GM18499 (cell line): Measurements from ENCODE around the gene HADHB.
A peak's percentile ranks its signal among the peaks of the same experiment; 100 is the strongest.
"Not testable (repeated sequence)": the region's sequence is repeated elsewhere in the genome, so short reads cannot be mapped to it uniquely, and the experiment has no call there.

ENCODE experiments used
- ATAC-seq: cut with Tn5 transposase; IDR thresholded peaks from one replicate; pipeline ENCODE4 v1.9.1; 2021; ENCODE audit warnings: moderate number of reproducible peaks; ENCODE audit not compliant: insufficient read depth, unreplicated experiment

Gene HADHB

DNA sequence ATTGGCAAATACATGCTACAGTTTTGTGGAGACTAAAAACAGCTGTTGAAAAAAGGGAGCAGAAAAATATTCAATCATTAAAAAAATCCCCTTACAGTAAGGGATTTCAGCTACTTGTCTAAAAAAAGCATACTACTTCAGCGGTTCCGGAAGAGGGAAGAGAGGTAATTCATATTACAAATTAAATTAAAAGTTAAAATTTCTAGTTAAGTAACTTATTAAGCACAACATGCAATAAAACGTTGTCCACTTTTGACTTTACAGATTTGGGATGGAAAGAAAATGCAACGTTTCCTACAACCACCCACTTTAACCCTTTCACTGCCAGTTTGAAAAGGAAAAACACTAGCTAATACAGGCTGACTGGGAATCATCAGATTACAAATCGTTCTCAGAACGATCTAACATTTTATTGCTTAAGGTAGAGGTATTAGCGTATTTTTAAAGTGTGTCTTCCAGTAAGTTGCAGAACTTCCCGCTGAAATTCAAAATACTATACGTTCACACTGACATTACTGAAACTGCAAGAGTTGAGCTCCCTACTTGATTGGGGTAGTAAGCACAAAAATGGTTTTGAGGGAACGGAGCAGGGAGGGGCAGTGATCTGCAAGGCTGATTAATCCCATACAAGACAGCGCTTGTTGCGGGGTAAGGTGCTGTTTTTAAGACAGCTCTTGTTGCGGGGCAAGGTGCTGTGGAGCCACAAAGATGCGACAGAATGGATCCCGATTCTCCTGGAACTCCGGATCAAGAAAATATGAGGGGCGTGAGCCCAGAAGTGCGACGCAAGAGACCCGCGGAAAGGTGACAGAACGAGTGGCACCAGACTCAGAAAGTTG, 1.1 kb upstream of the HADHB start:
- no peak for ATAC-seq

DNA sequence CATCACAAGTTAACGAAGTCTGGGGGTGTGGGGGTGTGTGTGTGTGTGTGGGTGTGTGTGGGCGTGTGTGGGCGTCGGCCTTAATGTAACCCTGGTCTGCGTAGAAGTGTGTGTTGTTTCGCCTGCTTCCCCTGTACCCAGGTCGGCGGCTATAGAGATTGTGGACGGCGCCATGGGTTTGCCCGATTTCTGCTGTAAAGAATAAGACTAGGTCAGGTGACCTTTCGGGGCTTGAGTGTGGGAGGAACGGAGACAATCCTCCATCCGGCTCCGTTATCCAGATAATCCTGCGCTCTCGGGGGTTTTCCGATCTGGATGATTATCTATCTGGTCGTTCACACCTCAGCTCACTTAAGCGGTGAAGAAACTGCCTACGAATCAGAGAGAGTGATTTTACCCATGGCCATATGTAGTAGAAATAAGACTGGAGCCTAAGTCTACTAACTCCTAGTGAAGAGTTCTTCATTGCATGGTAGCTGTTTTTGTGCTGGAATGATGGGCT, 543 bp downstream of the HADHB start:
- ATAC-seq = no peak

DNA sequence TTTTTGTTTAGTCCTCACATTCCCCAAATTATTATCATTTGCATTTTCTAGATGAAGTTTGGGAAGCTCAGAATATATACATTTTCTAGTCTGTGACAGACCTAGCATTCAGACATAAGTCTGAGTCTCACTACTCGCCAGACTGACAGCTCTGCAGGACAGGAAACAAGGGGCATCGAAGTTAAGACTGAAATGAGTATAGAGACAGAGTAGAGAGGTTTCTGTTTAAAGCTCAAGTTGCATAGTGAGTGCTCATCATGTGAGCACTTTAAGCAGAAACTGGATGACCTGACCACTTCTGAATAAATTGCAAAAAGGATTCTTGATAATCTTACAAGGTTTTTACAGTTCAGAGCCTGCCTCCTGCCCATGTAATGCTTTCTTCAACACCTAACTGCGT, 1.1 kb downstream of the HADHB start:
- peak; percentile 42 for ATAC-seq

DNA sequence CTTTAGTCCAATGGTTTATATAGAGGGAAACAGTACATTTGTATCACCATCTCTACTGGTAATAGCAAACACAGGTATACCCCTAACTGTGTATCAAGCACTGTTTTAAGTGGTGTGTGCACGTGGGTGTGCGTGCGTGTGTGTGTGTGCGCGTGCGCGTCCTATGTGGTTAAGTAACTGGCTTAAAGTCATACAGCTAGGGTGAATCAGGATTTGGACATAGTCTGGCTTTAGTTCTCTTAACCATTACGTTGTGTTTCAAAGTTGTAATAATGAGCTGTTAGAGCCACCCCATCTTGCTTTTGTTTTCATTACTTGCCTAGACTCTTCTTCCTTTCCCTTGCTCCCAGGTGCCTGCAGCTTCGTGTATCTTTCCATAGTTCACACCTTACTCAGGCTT, 2.1 kb downstream of the HADHB start:
- ATAC-seq = no peak

DNA sequence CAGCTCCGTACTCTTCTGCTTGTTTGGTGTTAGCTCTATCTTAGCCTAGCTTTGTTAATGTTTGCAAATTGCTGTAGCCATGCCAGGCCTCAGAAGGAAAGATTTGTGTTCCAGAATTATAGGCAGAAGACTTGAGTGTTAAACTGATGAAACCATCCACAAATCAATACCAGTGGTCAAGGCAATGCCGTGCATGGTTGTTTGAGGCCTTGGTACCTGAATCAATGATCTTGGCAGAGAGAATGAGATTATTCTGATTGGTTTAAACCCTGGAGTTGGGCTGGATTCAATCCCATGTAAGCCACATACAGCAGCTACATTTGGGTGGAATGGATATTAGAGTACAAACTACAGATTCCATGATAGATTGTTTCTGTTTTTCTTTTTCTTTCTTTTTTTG, 4.9 kb downstream of the HADHB start:
- ATAC-seq = no peak

DNA sequence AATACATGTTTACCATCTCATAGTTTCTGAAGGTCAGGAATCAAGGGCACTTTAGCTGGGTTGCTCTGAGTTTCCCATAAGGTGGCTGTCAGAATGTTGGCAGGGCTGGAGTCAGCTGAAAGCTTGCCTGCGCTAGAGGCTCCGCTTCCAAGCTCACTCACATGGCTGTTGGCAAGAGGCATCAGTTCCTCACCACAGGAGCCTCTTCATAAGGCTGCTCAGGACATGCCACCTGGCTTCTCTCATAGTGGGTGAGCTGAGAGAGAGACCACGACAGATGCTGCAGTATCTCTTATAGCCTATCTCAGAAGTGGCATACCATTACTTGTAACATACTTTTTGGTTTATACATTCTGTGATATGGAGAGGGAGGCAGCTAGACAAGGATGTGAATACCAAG, 7.2 kb downstream of the HADHB start:
- ATAC-seq = no peak

DNA sequence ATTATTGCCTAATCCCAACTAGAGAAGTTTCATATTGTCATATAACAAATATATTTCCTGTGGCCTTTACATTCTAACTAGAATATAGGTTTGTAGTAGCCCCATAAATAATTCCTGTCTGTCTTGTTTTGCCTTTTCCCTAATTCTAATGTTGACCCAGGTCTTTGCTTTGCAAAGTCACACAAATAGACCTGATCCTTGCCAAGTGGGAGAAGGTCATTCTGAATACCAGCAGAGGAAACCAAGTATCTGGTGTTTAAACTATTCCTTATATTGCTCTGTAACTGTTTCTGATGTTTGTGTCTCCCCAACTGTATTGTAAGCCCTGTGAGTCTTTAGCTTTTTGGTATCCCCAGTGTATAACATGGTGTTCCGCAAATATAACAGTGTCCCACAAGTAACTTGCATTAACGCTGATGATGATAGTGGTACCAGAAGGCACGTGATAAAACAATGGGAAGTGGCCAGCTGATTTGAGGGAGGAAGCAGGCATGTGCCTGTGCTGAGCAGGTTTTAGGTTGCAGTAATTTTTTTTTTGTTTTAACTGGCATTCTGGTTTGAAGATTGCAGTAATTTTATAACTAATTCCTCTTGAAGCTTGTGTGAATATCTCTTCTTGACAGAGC, 11.1 kb downstream of the HADHB start:
- ATAC-seq = no peak

DNA sequence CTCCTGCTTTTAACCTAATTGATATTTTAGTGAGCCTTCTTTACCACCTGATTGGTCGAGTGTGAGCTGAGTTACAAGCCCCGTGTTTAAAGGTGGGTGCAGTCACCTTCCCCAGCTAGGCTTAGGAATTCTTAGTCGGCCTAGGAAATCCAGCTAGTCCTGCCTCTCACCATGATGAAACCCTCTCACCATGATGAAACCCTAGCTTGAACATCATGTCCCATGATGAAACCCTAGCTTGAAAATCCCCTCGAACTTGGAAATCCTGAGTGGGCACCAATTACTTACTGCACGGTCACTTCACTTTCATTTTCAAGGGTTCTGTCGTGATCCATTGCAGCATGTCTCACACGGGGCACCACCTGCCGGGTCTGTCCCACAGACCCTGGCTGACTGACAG, 14.1 kb downstream of the HADHB start:
- not testable (repeated sequence) for ATAC-seq

DNA sequence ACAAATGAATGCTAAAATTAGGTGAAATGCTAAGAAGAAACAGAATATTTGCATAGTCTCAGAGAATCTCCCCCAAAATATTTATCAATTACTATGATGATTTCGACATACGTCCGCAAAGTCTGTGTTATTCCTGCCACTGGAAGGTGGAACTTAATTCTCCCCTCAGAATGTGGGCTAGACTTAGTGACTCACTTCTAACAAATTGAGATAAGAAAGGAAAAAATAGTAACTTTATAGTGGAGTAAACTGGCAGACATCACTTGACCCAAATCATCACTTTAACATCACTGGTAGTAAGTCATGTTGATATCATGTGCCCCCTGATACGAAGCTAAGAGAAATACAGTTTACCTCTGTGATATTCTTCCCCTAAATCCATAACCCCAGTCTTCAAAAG, 23.5 kb downstream of the HADHB start:
- no peak for ATAC-seq

DNA sequence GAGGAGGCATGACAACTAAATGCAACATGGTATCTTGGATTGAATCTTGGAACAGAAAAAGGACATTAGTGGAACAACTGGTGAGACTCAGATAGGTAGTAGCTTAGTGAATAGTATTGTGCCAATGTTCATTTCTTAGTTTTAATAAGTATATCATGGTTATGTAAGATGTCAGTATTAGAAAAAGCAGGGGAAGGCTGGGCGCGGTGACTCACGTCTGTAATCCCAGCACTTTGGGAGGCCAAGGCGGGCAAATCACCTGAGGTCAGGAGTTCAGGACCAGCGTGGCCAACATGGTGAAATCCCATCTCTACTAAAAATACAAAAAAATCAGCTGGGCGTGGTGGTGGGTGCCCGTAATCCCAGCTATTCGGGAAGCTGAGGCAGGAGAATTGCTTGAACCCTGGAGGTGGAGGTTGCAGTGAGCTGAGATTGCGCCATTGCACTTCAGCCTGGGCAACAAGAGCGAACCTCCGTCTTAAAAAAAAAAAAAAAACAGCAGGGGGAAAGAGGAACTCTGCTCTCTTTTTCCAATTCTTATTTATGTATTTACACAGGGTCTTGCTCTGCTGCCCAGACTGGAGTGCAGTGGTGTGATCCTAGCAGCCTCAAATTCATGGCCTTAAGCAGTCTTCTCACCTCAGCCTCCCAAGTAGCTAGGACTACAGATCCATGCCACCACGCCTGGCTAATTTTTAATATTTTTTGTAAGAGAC, 24.1 kb downstream of the HADHB start:
- ATAC-seq = not testable (repeated sequence)

DNA sequence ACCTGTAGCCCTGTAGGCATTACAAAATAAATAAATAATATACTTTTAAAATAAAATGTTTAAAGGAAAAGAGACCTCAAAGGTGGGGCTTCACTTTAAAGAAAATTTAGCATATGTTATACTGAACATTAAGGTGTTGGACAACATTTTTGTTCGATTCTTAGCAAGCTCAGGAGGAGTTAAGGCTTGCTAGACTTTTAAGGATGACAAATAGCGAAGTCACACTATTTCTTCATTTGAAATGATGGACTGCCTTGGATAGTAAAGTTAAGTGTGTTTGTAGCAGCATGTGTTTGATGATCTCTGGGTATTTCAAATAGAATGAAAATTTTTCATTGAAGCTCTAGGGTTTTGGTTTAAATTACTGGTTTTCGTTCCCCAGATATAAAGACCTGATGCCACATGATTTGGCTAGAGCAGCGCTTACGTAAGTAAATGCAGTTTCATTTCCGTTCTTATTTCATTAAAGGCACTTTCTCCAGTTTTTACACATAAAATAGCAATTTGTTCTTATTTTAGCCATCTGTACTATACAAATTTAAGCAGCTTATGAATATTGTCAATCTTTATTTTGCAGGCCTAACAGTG, 24.9 kb downstream of the HADHB start:
- ATAC-seq = no peak

DNA sequence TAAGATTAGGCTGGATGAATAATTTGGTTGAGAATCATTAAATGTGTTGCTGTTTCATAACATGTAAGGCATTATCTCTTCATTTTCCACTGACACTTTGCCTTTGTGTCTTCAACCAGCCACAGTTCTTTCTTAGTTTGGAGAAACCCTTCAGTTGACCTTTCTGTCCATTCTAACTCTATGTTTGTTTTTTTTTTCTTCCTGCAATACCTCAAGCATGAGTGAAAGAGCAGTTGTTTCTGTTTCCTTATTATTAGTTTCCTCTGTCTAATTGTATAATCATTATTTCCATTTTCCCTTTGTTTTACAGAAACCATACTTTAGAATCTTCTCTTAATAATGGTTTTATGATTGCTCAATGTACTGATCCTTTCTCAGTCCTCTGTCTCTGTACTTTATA, 25.6 kb downstream of the HADHB start:
- no peak for ATAC-seq

DNA sequence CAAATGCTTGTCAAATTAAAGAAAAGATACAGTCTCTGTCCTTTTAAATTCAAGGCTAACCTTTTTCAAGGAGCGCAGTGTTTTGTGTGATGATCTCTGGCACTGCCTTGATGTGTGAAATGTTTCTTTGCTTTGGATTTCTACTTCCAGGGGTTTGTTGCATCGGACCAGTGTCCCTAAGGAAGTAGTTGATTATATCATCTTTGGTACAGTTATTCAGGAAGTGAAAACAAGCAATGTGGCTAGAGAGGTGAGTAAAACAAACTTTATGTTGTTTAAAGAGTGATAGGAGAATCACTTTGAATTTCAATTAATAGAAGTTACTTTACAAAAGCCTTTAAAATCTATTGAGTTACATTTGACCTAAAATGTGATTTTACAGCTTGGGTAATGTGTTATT, 28.8 kb downstream of the HADHB start:
- ATAC-seq = no peak

DNA sequence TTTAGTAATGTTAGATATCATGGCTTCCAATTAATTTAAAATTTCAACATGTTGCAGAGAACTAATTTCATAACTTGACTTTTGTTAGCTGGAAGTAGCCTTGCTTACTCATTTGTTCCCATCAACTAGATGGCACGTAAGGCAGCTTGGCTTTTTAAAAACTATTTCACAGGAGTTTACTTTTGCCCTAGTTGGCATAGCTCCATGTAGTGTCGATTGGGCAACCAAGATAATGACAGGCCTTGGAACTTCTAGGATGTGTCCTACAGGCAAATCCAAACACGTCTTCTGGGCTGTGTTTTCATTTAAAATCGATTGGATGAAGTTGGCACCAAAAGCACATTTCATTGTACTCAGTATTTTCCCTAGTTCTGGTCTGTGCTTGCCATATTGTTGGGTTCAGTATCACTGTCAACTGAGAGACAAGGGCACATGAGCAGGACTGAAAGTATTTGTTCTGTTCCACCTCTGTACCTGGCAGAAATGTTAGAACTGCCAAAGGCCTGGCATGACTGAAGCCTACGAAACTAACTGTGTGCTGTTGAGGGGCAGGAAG, 29.4 kb downstream of the HADHB start:
- ATAC-seq = no peak

DNA sequence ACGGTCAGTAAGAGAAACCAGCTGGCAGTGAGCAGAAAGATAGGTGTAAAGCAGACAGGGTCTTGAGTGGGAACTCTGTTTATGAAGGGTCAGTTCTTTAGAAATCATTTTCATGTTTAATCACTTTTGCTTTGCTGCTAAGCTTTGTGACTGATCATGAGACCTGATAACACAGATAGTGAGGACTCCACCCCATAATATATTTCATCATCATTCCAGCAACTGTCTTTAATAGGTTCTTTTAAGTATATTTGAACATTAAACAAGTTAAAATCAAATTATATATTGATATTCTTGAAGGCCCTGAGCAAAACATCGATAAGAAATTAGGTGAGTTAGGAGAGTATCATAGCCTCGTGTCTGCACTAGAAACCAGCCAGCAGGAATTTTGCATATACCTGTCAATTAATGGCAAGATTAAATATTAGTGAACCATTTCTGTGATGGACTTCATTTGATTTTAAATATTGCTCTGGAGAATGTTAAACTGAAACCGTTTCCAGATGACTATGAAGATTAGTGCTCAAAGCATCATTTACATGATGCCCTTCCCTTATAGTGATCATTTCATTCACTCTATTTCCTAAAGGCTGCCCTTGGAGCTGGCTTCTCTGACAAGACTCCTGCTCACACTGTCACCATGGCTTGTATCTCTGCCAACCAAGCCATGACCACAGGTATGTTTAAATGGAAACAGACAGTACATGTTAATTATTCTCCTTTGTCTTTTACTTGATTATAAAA, 31.9 kb downstream of the HADHB start:
- ATAC-seq = no peak

DNA sequence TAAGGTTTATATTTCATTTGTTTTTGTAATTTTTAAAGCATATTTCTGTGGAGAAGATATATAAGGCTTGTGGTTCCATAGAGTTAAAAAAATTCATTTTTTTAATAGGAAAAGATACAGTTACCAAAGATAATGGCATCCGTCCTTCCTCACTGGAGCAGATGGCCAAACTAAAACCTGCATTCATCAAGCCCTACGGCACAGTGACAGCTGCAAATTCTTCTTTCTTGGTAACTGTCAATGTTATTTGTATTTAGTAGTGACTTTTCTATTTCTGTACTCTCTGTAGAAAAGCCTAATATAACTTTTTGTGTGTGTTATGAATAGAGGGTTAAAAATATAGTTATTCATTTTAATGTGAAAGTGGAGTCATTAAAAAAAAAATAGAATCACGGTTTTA, 35.1 kb downstream of the HADHB start:
- ATAC-seq = no peak

DNA sequence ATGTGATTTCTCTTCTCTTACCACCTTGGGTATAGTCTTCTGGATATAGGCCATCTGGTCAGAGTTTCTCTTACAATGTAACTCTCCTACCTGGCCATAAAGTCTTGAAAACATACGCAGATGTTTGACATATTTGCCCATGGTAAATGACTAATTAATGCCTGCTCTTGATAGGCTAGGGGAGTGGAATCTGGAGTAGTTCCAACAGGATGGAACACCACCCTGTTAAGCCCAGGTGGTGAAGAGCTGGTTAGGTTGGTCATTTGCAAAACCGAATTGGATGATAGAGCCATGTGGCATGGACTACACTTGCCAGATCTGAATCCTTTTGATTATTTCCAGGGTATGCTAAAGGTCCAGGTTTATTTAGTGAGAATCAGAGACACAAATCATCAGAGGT, 36.5 kb downstream of the HADHB start:
- no peak for ATAC-seq

DNA sequence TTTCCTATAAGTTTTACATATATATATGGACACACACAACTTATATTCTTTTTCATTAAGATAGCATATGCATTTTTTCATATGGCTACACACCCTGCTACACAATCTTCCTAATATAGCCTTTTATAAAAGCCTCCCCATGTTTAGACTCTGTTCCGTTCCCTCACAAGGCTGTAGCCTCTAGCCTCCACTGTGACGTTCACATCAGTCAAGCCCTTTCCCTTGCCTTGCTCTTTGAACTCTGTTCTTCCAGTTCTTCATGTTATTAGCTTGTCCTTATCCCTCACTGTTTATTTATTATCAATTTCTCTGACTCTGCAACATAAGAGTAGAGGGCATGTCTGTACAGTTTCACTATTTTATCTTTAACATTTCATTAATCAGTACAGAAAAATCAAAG, 38.9 kb downstream of the HADHB start:
- no peak for ATAC-seq

DNA sequence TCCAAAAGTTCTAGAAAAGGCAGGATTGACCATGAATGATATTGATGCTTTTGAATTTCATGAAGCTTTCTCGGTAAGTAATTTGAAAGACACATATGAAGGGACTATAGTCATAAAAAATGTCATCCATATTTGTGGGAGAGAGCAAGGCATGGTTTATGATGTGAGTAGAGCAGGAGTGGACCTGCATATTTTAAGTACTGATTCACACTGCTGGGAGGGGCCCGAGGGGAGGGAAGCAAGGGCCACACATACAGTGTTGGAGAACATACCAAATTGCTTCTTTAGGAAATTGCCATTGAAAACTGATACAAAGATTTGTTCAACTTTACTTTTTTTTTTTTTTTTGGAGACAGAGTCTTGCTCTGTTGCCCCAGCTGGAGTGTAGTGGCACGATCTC, 39.4 kb downstream of the HADHB start:
- ATAC-seq = no peak

DNA sequence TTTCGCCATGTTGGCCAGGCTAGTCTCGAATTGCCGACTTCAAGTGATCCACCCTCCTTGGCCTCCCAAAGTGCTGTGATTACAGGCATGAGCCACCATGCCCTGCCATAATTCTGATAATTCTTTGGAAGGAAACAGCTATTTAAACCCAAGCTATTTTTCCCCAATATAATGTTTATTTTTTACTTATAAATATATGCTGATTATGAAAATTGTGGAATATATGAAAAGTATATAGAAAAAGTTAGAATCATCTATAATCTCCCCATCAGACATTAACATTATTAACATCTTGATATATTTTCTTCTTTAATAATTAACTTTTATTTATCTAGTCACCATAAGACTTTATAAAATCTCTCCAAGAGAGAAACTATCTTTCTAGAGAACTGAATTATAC, 41.2 kb downstream of the HADHB start:
- ATAC-seq = no peak
